GM20000 (cell line): ENCODE data around the gene MKX.

Experiments
- DNase-seq: peaks from one replicate; pipeline ENCODE4 v3.0.0; 2012; ENCODE audit warnings: low spot score
- TF ChIP-seq, protein P1 (sequence below): IDR thresholded peaks from 2 replicates; pipeline ENCODE4 v1.5.1; 2012; ENCODE audit warnings: mild to moderate bottlenecking, control low read depth; ENCODE audit errors: extremely low read depth, missing control alignments

Gene MKX

DNA sequence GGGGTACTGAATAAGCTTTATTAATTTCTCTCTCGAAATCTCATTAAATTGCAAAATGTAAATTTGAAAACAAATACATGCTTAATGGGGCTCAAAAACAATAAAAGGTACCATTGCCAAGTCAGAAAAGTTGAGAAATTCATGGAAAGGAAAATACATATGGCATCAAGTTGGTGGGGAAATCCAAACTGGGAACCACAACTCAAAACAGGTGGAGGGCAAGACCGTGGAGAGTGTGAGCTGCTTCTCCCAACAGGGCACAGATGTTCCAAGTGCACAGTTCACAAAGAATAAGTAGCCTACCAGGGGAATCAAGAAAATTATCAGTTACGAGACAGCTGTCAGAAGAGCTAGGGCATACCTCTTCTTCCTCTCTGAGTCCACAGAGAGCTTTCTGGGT is 26.6 kb downstream of the MKX start:
- TF ChIP-seq, protein P1, sequence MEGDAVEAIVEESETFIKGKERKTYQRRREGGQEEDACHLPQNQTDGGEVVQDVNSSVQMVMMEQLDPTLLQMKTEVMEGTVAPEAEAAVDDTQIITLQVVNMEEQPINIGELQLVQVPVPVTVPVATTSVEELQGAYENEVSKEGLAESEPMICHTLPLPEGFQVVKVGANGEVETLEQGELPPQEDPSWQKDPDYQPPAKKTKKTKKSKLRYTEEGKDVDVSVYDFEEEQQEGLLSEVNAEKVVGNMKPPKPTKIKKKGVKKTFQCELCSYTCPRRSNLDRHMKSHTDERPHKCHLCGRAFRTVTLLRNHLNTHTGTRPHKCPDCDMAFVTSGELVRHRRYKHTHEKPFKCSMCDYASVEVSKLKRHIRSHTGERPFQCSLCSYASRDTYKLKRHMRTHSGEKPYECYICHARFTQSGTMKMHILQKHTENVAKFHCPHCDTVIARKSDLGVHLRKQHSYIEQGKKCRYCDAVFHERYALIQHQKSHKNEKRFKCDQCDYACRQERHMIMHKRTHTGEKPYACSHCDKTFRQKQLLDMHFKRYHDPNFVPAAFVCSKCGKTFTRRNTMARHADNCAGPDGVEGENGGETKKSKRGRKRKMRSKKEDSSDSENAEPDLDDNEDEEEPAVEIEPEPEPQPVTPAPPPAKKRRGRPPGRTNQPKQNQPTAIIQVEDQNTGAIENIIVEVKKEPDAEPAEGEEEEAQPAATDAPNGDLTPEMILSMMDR, result no peak
- DNase-seq, result no peak

DNA sequence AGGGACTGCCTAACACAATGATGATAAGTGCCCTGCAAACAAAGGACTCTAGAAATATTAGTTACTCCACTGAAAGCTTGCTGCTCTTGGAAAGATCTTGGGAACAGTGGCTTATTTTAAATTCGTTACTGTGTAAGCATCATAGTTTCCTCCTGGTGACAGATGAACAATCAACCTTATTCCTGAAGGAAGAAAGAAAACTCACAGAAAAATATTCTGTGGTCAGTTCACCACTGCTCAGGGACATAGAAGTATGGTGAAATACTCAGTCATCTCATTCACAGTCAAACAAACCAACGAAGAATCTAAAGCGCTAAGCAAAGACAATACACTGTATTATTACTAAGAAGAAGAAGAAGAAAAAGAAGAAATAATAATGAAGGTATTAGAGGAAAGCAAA is 27.8 kb downstream of the MKX start:
- no peak for DNase-seq
- TF ChIP-seq, protein P1, result no peak

DNA sequence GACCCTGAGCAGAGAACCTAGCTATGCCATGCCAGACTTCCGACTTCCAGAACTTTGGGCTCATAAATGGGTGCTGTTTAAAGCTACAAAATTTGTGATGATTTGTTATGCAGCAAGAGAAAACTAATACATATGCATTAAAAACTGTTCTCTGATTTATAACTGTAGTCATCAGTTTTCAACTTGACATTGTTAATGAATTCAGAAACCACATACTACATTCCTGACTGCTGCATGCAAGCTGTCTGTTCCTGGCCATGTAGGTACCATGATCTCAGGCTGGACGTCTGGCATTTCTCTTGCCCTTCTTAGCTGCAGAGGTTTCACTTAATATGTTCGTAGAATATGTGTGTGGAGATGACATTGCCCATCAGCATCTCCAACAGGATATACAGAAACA is 28.4 kb downstream of the MKX start:
- DNase-seq, result no peak
- TF ChIP-seq, protein P1, result no peak

DNA sequence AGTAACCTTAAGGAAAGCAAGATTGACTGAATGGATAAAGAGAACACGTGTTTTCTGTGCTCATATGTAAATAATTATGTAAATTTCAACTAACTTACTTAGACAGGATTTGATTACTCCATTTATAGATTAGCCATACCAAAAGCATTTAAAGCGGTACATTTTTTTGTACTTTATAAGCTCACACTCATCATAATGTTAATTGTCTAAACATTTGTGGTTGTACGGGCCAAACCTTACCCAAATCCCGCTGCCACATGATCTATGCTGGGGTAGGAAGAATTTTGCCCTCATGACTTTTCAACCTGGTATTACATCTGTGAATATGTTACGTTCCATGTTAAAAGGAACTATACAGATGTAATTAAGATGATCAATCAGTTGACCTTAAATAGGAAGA is 29.1 kb downstream of the MKX start:
- DNase-seq, result no peak
- TF ChIP-seq, protein P1, result no peak

DNA sequence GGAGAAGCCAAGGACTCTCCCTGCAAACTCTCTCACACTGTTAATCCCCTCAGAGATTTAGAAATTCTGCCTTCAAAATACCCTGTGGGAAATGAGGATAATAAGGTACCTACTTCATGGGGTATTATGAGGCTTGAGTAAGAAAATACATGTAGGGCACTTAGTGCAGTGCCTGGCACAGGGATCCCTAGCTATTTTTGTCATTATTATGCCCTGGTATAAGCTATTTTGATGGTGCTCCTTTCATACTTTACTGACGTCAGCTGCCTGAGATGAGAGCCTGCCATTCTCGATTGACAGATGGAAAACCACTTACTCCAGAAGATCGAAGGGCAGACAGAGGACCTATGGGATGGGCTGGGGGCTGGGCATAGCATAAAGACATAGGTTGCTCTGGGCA is 30.1 kb downstream of the MKX start:
- no peak for DNase-seq
- TF ChIP-seq, protein P1, result no peak

DNA sequence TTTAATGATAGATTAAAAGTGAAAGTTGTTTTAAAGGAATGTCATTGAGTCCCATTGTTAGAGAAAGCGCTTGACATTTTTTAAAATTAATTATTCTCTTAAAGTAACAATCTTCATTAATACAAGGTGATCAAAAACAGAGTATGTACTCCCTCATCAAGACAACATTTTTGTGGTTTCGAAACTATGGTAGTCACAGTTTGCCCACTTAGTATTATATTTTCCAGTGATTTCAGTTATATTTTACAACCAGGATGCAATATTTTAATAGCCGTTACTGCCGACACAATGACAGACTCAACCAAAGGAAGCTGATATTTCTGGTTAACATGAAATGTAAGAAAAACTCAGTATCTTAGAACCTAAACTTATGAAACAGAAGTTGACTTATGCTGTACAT is 31.3 kb downstream of the MKX start:
- DNase-seq, result no peak
- TF ChIP-seq, protein P1, result no peak

DNA sequence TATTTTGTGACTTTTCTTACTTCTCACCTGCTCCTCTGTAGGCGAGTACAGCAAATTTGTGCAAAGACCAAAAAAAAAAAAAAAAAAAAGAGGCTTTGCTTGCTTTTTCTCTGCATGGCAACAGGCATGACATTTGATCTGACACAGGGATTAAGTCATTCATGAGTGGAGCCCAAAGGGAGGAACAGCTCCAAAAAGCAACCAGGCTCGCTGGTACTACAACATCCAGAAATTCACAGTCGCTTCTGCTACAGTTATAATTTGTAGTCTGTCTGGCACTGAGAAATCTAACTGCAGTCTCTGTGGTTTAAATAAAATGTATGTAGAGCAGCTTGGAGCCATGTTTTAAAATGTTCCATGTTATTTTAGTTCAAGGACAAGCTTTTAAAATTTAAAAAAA is 31.7 kb downstream of the MKX start:
- no peak for DNase-seq

More for the DNA sequence above, 31.7 kb downstream of the MKX start:
- TF ChIP-seq, protein P1, result no peak
